SK-N-SH treated with all-trans-retinoic acid at 6 μM for 48 hours (cell line): Measurements from ENCODE around the gene USP13.

Source experiments
- ATAC-seq: fragments of 200-7000 bp; cut with Tn5 transposase; 3 replicates; pipeline ENCODE4 v1.9.1; 2020; ENCODE audit warnings: mild to moderate bottlenecking, moderate library complexity
- ARNTL ChIP-seq: fragments of 450-650 bp; formaldehyde crosslinking; IDR thresholded peaks from 2 replicates; pipeline ENCODE4 v1.5.0; 2020; ENCODE audit warnings: low read depth, mild to moderate bottlenecking, moderate library complexity, borderline replicate concordance
- CREB5 ChIP-seq: fragments of 250-450 bp; sonication (Bioruptor Pico); IDR thresholded peaks from 2 replicates; pipeline ENCODE4 v1.5.1; 2020; ENCODE audit warnings: low read depth, mild to moderate bottlenecking, moderate library complexity
- CSDC2 ChIP-seq: fragments of 250-450 bp; sonication (Bioruptor Pico); IDR thresholded peaks from 2 replicates; pipeline ENCODE4 v1.5.0; 2020; ENCODE audit warnings: mild to moderate bottlenecking, moderate library complexity
- CSRNP3 ChIP-seq: fragments of 250-450 bp; sonication (Bioruptor Pico); IDR thresholded peaks from 2 replicates; pipeline ENCODE4 v1.5.1; 2021; ENCODE audit warnings: mild to moderate bottlenecking, moderate library complexity
- ESRRG ChIP-seq: fragments of 250-450 bp; sonication (Bioruptor Pico); IDR thresholded peaks from 2 replicates; pipeline ENCODE4 v1.6.1; 2021; ENCODE audit warnings: mild to moderate bottlenecking
- GLIS3 ChIP-seq: fragments of 250-450 bp; sonication (Bioruptor Pico); IDR thresholded peaks from 2 replicates; pipeline ENCODE4 v1.5.0; 2020; ENCODE audit warnings: mild to moderate bottlenecking, moderate library complexity
- ISL1 ChIP-seq: fragments of 250-450 bp; sonication (Bioruptor Pico); IDR thresholded peaks from 2 replicates; pipeline ENCODE4 v2.1.2; 2022; ENCODE audit warnings: mild to moderate bottlenecking, moderate library complexity
- OSR1 ChIP-seq: fragments of 250-450 bp; sonication (Bioruptor Pico); IDR thresholded peaks from 2 replicates; pipeline ENCODE4 v1.8.0; 2022; ENCODE audit warnings: moderate library complexity, mild to moderate bottlenecking, inconsistent platforms
- PATZ1 ChIP-seq: fragments of 250-450 bp; sonication (Bioruptor Pico); IDR thresholded peaks from 2 replicates; pipeline ENCODE4 v1.8.0; 2020; ENCODE audit warnings: mild to moderate bottlenecking, moderate library complexity, borderline replicate concordance
- POU6F1 ChIP-seq: fragments of 250-450 bp; sonication (Bioruptor Pico); IDR thresholded peaks from 2 replicates; pipeline ENCODE4 v1.8.0; 2021; ENCODE audit warnings: low read depth, mild to moderate bottlenecking, moderate library complexity, borderline replicate concordance
- PPARA ChIP-seq: fragments of 250-450 bp; sonication (Bioruptor Pico); IDR thresholded peaks from 2 replicates; pipeline ENCODE4 v1.5.0; 2020; ENCODE audit warnings: mild to moderate bottlenecking, borderline replicate concordance
- RARB ChIP-seq: fragments of 250-450 bp; sonication (Bioruptor Pico); IDR thresholded peaks from 2 replicates; pipeline ENCODE4 v1.8.0; 2021; ENCODE audit warnings: mild to moderate bottlenecking, moderate library complexity
- TCF4 ChIP-seq: fragments of 250-450 bp; sonication (Bioruptor Pico); IDR thresholded peaks from 2 replicates; pipeline ENCODE4 v1.8.0; 2021; ENCODE audit warnings: mild to moderate bottlenecking, moderate library complexity, borderline replicate concordance
- TOX ChIP-seq: fragments of 250-450 bp; sonication (Bioruptor Pico); IDR thresholded peaks from 2 replicates; pipeline ENCODE4 v1.8.0; 2021; ENCODE audit warnings: mild to moderate bottlenecking, moderate library complexity, borderline replicate concordance
- TSHZ2 ChIP-seq: fragments of 250-450 bp; sonication (Bioruptor Pico); IDR thresholded peaks from 2 replicates; pipeline ENCODE4 v1.5.0; 2020; ENCODE audit warnings: mild to moderate bottlenecking, moderate library complexity
- ZFP3 ChIP-seq: fragments of 250-450 bp; sonication (Bioruptor Pico); IDR thresholded peaks from 2 replicates; pipeline ENCODE4 v1.5.0; 2020; ENCODE audit warnings: mild to moderate bottlenecking, moderate library complexity
- ZFP30 ChIP-seq: fragments of 450-650 bp; formaldehyde crosslinking; IDR thresholded peaks from 2 replicates; pipeline ENCODE4 v1.5.0; 2022; ENCODE audit warnings: mild to moderate bottlenecking, moderate library complexity
- ZNF565 ChIP-seq: fragments of 450-650 bp; formaldehyde crosslinking; conservative IDR thresholded peaks from 2 replicates; pipeline ENCODE4 v1.5.0; 2020; ENCODE audit warnings: low read depth, mild to moderate bottlenecking, moderate library complexity
- ZNF70 ChIP-seq: fragments of 450-650 bp; formaldehyde crosslinking; IDR thresholded peaks from 2 replicates; pipeline ENCODE4 v1.5.0; 2020; ENCODE audit warnings: mild to moderate bottlenecking, moderate library complexity
- ZNF8 ChIP-seq: fragments of 450-650 bp; formaldehyde crosslinking; IDR thresholded peaks from 2 replicates; pipeline ENCODE4 v1.5.0; 2020; ENCODE audit warnings: mild to moderate bottlenecking, moderate library complexity

The USP13 gene

GRCh38 chr3:179701176-179701827 lies 48.5 kb downstream of the USP13 start:
- ATAC-seq: no peak
- TF ChIP-seq ZNF70 (CRISPR knock-in tag) (no peak), ZFP3 (no peak), CREB5 (no peak), ESRRG (CRISPR knock-in tag) (no peak), TOX (no peak), PPARA (CRISPR knock-in tag) (no peak), ZNF565 (no peak), RARB (no peak), OSR1 (CRISPR knock-in tag) (no peak), ZNF8 (CRISPR knock-in tag) (no peak), ISL1 (no peak)

- ATAC-seq: no peak
- no peak for TF ChIP-seq CREB5
- no peak for TF ChIP-seq TCF4 (CRISPR knock-in tag)
- no peak for TF ChIP-seq RARB
- no peak for TF ChIP-seq GLIS3 (CRISPR knock-in tag)
- no peak for TF ChIP-seq PATZ1 (CRISPR knock-in tag)
- TF ChIP-seq ZFP30 (CRISPR knock-in tag): no peak
- TF ChIP-seq ARNTL (CRISPR knock-in tag): no peak
- no peak for TF ChIP-seq TSHZ2 (CRISPR knock-in tag)
- TF ChIP-seq OSR1 (CRISPR knock-in tag): no peak
- no peak for TF ChIP-seq ZFP3
- no peak for TF ChIP-seq CSRNP3 (CRISPR knock-in tag)
- no peak for TF ChIP-seq ESRRG (CRISPR knock-in tag)
- TF ChIP-seq CSDC2 (CRISPR knock-in tag): no peak
- TF ChIP-seq ZNF565: no peak
- TF ChIP-seq ZNF8 (CRISPR knock-in tag): no peak
- TF ChIP-seq POU6F1 (CRISPR knock-in tag): no peak
- TF ChIP-seq, all 23 proteins: peak for 0
These were observed 49.6 kb downstream of the USP13 start for GRCh38 chr3:179702271-179702947.
